ENCODE measurements around the gene ESR1.

ESR1 gene

GRCh38 chr6:151948002-151948743, 140.7 kb downstream of the ESR1 start:
- Histone ChIP-seq H2AFZ (ENCODE audit: low read length) (no peak overlapping the region), H3K4me3 (ENCODE audit: low read length in 2 of 2) (no peak overlapping the region), H3K9ac (ENCODE audit: low read depth, low read length, poor library complexity) (no peak overlapping the region), H2AK5ac (ENCODE audit: low read depth, low read length) (no peak overlapping the region), H4K91ac (ENCODE audit: low read depth, low read length, poor library complexity) (no peak overlapping the region), H3K27me3 (ENCODE audit: control insufficient read depth in 3 of 3, insufficient read depth in 3 of 3, low read depth in 1 of 3, low read length in 3 of 3) (no peaks in the 10 kb centered on the region), H3K79me1 (ENCODE audit: low read depth, low read length) (no peaks in the 10 kb centered on the region), H2BK120ac (ENCODE audit: low read depth, low read length) (no peak overlapping the region), H3K14ac (ENCODE audit: low read length) (no peak overlapping the region), H3K27ac (replicated peaks; ENCODE audit: low read length) (no peak overlapping the region), H2BK5ac (ENCODE audit: low read length) (no peak overlapping the region), H4K8ac (ENCODE audit: low read depth, low read length) (no peak overlapping the region), H3K23ac (ENCODE audit: low read depth, low read length, poor library complexity) (no peak overlapping the region), H2BK12ac (ENCODE audit: low read length) (no peak overlapping the region), H3K4me1 (ENCODE audit: control insufficient read depth in 2 of 2, insufficient read depth in 1 of 2, low read depth in 1 of 2, low read length in 2 of 2) (no peaks in the 10 kb centered on the region), H3K9me3 (replicated peaks in 1 of 2; ENCODE audit: control insufficient read depth in 2 of 2, insufficient read depth in 1 of 2, low read depth in 1 of 2, low read length in 2 of 2) (no peaks in the 10 kb centered on the region), H3K36me3 (replicated peaks in 1 of 2; ENCODE audit: control insufficient read depth in 2 of 2, insufficient read depth in 2 of 2, low read length in 2 of 2) (no peaks in the 10 kb centered on the region), H3K4ac (ENCODE audit: low read length) (no peak overlapping the region), H3K4me2 (ENCODE audit: insufficient read depth, low read length, poor library complexity, severe bottlenecking) (no peak overlapping the region), H2BK15ac (ENCODE audit: low read length) (no peak overlapping the region), H3K18ac (ENCODE audit: low read length) (no peak overlapping the region)
- no peak for DNase-seq (ENCODE audit: low spot score)
- WGBS, 2 donors (ENCODE audit: extremely low coverage in 2 of 2, insufficient read length in 2 of 2, insufficient replicate concordance in 1 of 2) = no CpG with 5 or more reads among the region's 3 CpGs

GRCh38 chr6:151958332-151958731, 150.8 kb downstream of the ESR1 start:
- Histone ChIP-seq H3K18ac (ENCODE audit: low read length) (no peak overlapping the region), H2AFZ (ENCODE audit: low read length) (no peak overlapping the region), H4K8ac (ENCODE audit: low read depth, low read length) (no peak overlapping the region), H2BK5ac (ENCODE audit: low read length) (no peak overlapping the region), H3K4me1 (ENCODE audit: control insufficient read depth in 2 of 2, insufficient read depth in 1 of 2, low read depth in 1 of 2, low read length in 2 of 2) (no peaks in the 10 kb centered on the region), H2BK120ac (ENCODE audit: low read depth, low read length) (no peak overlapping the region), H3K23ac (ENCODE audit: low read depth, low read length, poor library complexity) (no peak overlapping the region), H3K14ac (ENCODE audit: low read length) (no peak overlapping the region), H2BK12ac (ENCODE audit: low read length) (no peak overlapping the region), H3K9me3 (replicated peaks in 1 of 2; ENCODE audit: control insufficient read depth in 2 of 2, insufficient read depth in 1 of 2, low read depth in 1 of 2, low read length in 2 of 2) (no peaks in the 10 kb centered on the region), H3K4ac (ENCODE audit: low read length) (no peak overlapping the region), H3K4me3 (ENCODE audit: low read length in 2 of 2) (no peak overlapping the region), H2AK5ac (ENCODE audit: low read depth, low read length) (no peak overlapping the region), H2BK15ac (ENCODE audit: low read length) (no peak overlapping the region), H3K36me3 (replicated peaks in 1 of 2; ENCODE audit: control insufficient read depth in 2 of 2, insufficient read depth in 2 of 2, low read length in 2 of 2) (no peaks in the 10 kb centered on the region), H3K27me3 (ENCODE audit: control insufficient read depth in 3 of 3, insufficient read depth in 3 of 3, low read depth in 1 of 3, low read length in 3 of 3) (no peaks in the 10 kb centered on the region), H3K4me2 (ENCODE audit: insufficient read depth, low read length, poor library complexity, severe bottlenecking) (no peak overlapping the region), H3K79me1 (ENCODE audit: low read depth, low read length) (no peaks in the 10 kb centered on the region), H4K91ac (ENCODE audit: low read depth, low read length, poor library complexity) (no peak overlapping the region), H3K27ac (replicated peaks; ENCODE audit: low read length) (no peak overlapping the region), H3K9ac (ENCODE audit: low read depth, low read length, poor library complexity) (no peak overlapping the region)
- no peak for DNase-seq (ENCODE audit: low spot score)
- WGBS, 2 donors (ENCODE audit: extremely low coverage in 2 of 2, insufficient read length in 2 of 2, insufficient replicate concordance in 1 of 2) = no CpG with 5 or more reads among the region's 2 CpGs

GRCh38 chr6:151959086-151959485, 151.6 kb downstream of the ESR1 start:
- Histone ChIP-seq H2AFZ (ENCODE audit: low read length) (no peak overlapping the region), H3K14ac (ENCODE audit: low read length) (no peak overlapping the region), H2BK12ac (ENCODE audit: low read length) (no peak overlapping the region), H2BK120ac (ENCODE audit: low read depth, low read length) (no peak overlapping the region), H3K4ac (ENCODE audit: low read length) (no peak overlapping the region), H3K4me3 (ENCODE audit: low read length in 2 of 2) (no peak overlapping the region), H3K9me3 (replicated peaks in 1 of 2; ENCODE audit: control insufficient read depth in 2 of 2, insufficient read depth in 1 of 2, low read depth in 1 of 2, low read length in 2 of 2) (no peaks in the 10 kb centered on the region), H4K8ac (ENCODE audit: low read depth, low read length) (no peak overlapping the region), H3K23ac (ENCODE audit: low read depth, low read length, poor library complexity) (no peak overlapping the region), H2BK5ac (ENCODE audit: low read length) (no peak overlapping the region), H4K91ac (ENCODE audit: low read depth, low read length, poor library complexity) (no peak overlapping the region), H3K4me2 (ENCODE audit: insufficient read depth, low read length, poor library complexity, severe bottlenecking) (no peak overlapping the region), H3K18ac (ENCODE audit: low read length) (no peak overlapping the region), H3K4me1 (ENCODE audit: control insufficient read depth in 2 of 2, insufficient read depth in 1 of 2, low read depth in 1 of 2, low read length in 2 of 2) (no peaks in the 10 kb centered on the region), H3K27me3 (ENCODE audit: control insufficient read depth in 3 of 3, insufficient read depth in 3 of 3, low read depth in 1 of 3, low read length in 3 of 3) (no peaks in the 10 kb centered on the region), H2BK15ac (ENCODE audit: low read length) (no peak overlapping the region), H3K79me1 (ENCODE audit: low read depth, low read length) (no peaks in the 10 kb centered on the region), H3K9ac (ENCODE audit: low read depth, low read length, poor library complexity) (no peak overlapping the region), H3K36me3 (replicated peaks in 1 of 2; ENCODE audit: control insufficient read depth in 2 of 2, insufficient read depth in 2 of 2, low read length in 2 of 2) (no peaks in the 10 kb centered on the region), H2AK5ac (ENCODE audit: low read depth, low read length) (no peak overlapping the region), H3K27ac (replicated peaks; ENCODE audit: low read length) (no peak overlapping the region)
- WGBS, 2 donors (ENCODE audit: extremely low coverage in 2 of 2, insufficient read length in 2 of 2, insufficient replicate concordance in 1 of 2) = no CpG with 5 or more reads among the region's 3 CpGs
- no peak for DNase-seq (ENCODE audit: low spot score)

GRCh38 chr6:151961809-151962208, 154.3 kb downstream of the ESR1 start:
- no peaks in the 10 kb centered on the region for H3K79me1 ChIP-seq (ENCODE audit: low read depth, low read length)
- H4K91ac ChIP-seq (ENCODE audit: low read depth, low read length, poor library complexity) = no peak overlapping the region
- no peak overlapping the region for H2BK5ac ChIP-seq (ENCODE audit: low read length)
- WGBS, 2 donors (ENCODE audit: extremely low coverage in 2 of 2, insufficient read length in 2 of 2, insufficient replicate concordance in 1 of 2) = no CpG with 5 or more reads among the region's 5 CpGs
- no peak overlapping the region for H3K4ac ChIP-seq (ENCODE audit: low read length)
- no peak overlapping the region for H3K23ac ChIP-seq (ENCODE audit: low read depth, low read length, poor library complexity)
- no peak overlapping the region for H3K27ac ChIP-seq (replicated peaks; ENCODE audit: low read length)
- H2BK120ac ChIP-seq (ENCODE audit: low read depth, low read length) = no peak overlapping the region
- H2AK5ac ChIP-seq (ENCODE audit: low read depth, low read length) = no peak overlapping the region
- no peak overlapping the region for H3K14ac ChIP-seq (ENCODE audit: low read length)
- H3K36me3 ChIP-seq (replicated peaks in 1 of 2; ENCODE audit: control insufficient read depth in 2 of 2, insufficient read depth in 2 of 2, low read length in 2 of 2) = no peaks in the 10 kb centered on the region
- H3K27me3 ChIP-seq (ENCODE audit: control insufficient read depth in 3 of 3, insufficient read depth in 3 of 3, low read depth in 1 of 3, low read length in 3 of 3) = no peaks in the 10 kb centered on the region
- H4K8ac ChIP-seq (ENCODE audit: low read depth, low read length) = no peak overlapping the region
- DNase-seq (ENCODE audit: low spot score) = no peak
- no peak overlapping the region for H2BK15ac ChIP-seq (ENCODE audit: low read length)
- no peak overlapping the region for H2AFZ ChIP-seq (ENCODE audit: low read length)
- H3K4me2 ChIP-seq (ENCODE audit: insufficient read depth, low read length, poor library complexity, severe bottlenecking) = no peak overlapping the region
- H2BK12ac ChIP-seq (ENCODE audit: low read length) = no peak overlapping the region
- no peak overlapping the region for H3K9ac ChIP-seq (ENCODE audit: low read depth, low read length, poor library complexity)
- H3K9me3 ChIP-seq (replicated peaks in 1 of 2; ENCODE audit: control insufficient read depth in 2 of 2, insufficient read depth in 1 of 2, low read depth in 1 of 2, low read length in 2 of 2) = no peaks in the 10 kb centered on the region
- H3K4me1 ChIP-seq (ENCODE audit: control insufficient read depth in 2 of 2, insufficient read depth in 1 of 2, low read depth in 1 of 2, low read length in 2 of 2) = no peaks in the 10 kb centered on the region
- H3K18ac ChIP-seq (ENCODE audit: low read length) = no peak overlapping the region
- H3K4me3 ChIP-seq (ENCODE audit: low read length in 2 of 2) = no peak overlapping the region

All from neuronal stem cell (in vitro differentiated cells).